GM21737 (cell line): Measurements from ENCODE around the gene CDC42EP5.

ENCODE experiments used
- ATAC-seq: cut with Tn5 transposase; IDR thresholded peaks from one replicate; pipeline ENCODE4 v1.9.1; 2021; ENCODE audit warnings: mild to moderate bottlenecking, moderate library complexity; ENCODE audit not compliant: unreplicated experiment

Gene CDC42EP5

GRCh38 chr19:54462655-54463530 is 10.2 kb downstream of the CDC42EP5 start:
- peak; percentile 7 for ATAC-seq

GRCh38 chr19:54462047-54462654 is 10.9 kb downstream of the CDC42EP5 start:
- ATAC-seq, result no peak

- ATAC-seq, result no peak
Measured at GRCh38 chr19:54461613-54462012, 11.5 kb downstream of the CDC42EP5 start.

GRCh38 chr19:54461210-54461609 is 11.9 kb downstream of the CDC42EP5 start:
- no peak for ATAC-seq

- ATAC-seq, result no peak
Measured at GRCh38 chr19:54460230-54461005, 12.7 kb downstream of the CDC42EP5 start.

- no peak for ATAC-seq
Measured at GRCh38 chr19:54459282-54460229, 13.5 kb downstream of the CDC42EP5 start.

- ATAC-seq, result no peak
Measured at GRCh38 chr19:54458648-54459281, 14.3 kb downstream of the CDC42EP5 start.

- no peak for ATAC-seq
Measured at GRCh38 chr19:54457773-54458647, 15.1 kb downstream of the CDC42EP5 start.

GRCh38 chr19:54456423-54457373 is 16.4 kb downstream of the CDC42EP5 start:
- ATAC-seq, result no peak

GRCh38 chr19:54455786-54456422 is 17.2 kb downstream of the CDC42EP5 start:
- no peak for ATAC-seq

GRCh38 chr19:54454781-54455675 is 18.1 kb downstream of the CDC42EP5 start:
- no peak for ATAC-seq

- no peak for ATAC-seq
Measured at GRCh38 chr19:54453921-54454780, 18.9 kb downstream of the CDC42EP5 start.

- ATAC-seq, result no peak
Measured at GRCh38 chr19:54452626-54453025, 20.5 kb downstream of the CDC42EP5 start.

- no peak for ATAC-seq
Measured at GRCh38 chr19:54451997-54452396, 21.1 kb downstream of the CDC42EP5 start.

GRCh38 chr19:54451331-54451871 is 21.7 kb downstream of the CDC42EP5 start:
- no peak for ATAC-seq
